ENCODE data around the gene MYO9A. TPM values are rescaled to one million over a fixed set of nuclear protein-coding genes. Genes with fewer than 3 reads are reported as not detected.
"Not testable (repeated sequence)": the region's sequence is repeated elsewhere in the genome, so short reads cannot be mapped to it uniquely, and the experiment has no call there.

MYO9A gene
- total RNA-seq, 1 experiment from 2014 or later = 41.6 TPM

- POLR2A ChIA-PET = no interaction called here
- Histone ChIP-seq H3K9me3 (ENCODE audit: control insufficient read depth, insufficient read depth, low read depth, low read length) (no peaks in the 10 kb centered on the region), H3K27ac (ENCODE audit: low read length) (no peak overlapping the region), H3K4me1 (ENCODE audit: control insufficient read depth, insufficient read depth, low read length) (peaks cover 6% of the 10 kb centered on the region; the same call in 1 of the 2 replicates), H3K36me3 (ENCODE audit: control insufficient read depth, insufficient read depth, low read length) (no peaks in the 10 kb centered on the region), H3K27me3 (ENCODE audit: control insufficient read depth, insufficient read depth, low read length) (no peaks in the 10 kb centered on the region), H3K4me3 (ENCODE audit: low read depth in 2 of 2, low read length in 2 of 2) (no peak overlapping the region)
- DNase-seq (ENCODE audit: low read depth, low spot score) (no peak), ATAC-seq (no peak)
- no peak for TF ChIP-seq REST (IDR thresholded peaks at IDR 0.05; ENCODE audit: insufficient read depth in 1 of 2, low read depth in 2 of 2, low read length in 1 of 2)
- TF ChIP-seq SIN3A (IDR thresholded peaks at IDR 0.05; ENCODE audit: borderline replicate concordance, insufficient read depth, low read depth, low read length) = no peak
- no peak for TF ChIP-seq CTCF (IDR thresholded peaks at IDR 0.05)
- no peak for TF ChIP-seq TCF7L2 (IDR thresholded peaks at IDR 0.05; ENCODE audit: low read depth, low read length)
- no peak for TF ChIP-seq POLR2AphosphoS5 (IDR thresholded peaks at IDR 0.05; ENCODE audit: low read depth, low read length)
- in situ Hi-C loops (cut with HindIII; ENCODE audit: low pct_unique_long_range_greater_than_20kb, low sequenced_read_pairs) = no loop called here
- CTCF ChIA-PET = no interaction called here
- intact Hi-C loops (cut with micrococcal nuclease; ENCODE audit: unreplicated experiment) = no loop called here
- no TSS peak for BruUV-seq (replicated peaks)
Observed at GRCh38 chr15:72106068-72106467, 11.9 kb downstream of the MYO9A start.

GRCh38 chr15:72105111-72105510, 12.8 kb downstream of the MYO9A start:
- ATAC-seq (no peak), DNase-seq (ENCODE audit: low read depth, low spot score) (no peak)
- H3K4me1 ChIP-seq (ENCODE audit: control insufficient read depth, insufficient read depth, low read length) = peaks cover 6% of the 10 kb centered on the region; the same call in 1 of the 2 replicates
- ChIA-PET POLR2A (interaction anchor here (0.7 kb wide), 1 partner anchor 352 kb away, joined by 4 read pairs; no protein-coding TSS in a partner anchor), CTCF (no interaction called here)
- no peak for TF ChIP-seq SIN3A (IDR thresholded peaks at IDR 0.05; ENCODE audit: borderline replicate concordance, insufficient read depth, low read depth, low read length)
- no peak for TF ChIP-seq CTCF (IDR thresholded peaks at IDR 0.05)
- no peak for TF ChIP-seq REST (IDR thresholded peaks at IDR 0.05; ENCODE audit: insufficient read depth in 1 of 2, low read depth in 2 of 2, low read length in 1 of 2)
- TF ChIP-seq POLR2AphosphoS5 (IDR thresholded peaks at IDR 0.05; ENCODE audit: low read depth, low read length) = no peak
- no peak for TF ChIP-seq TCF7L2 (IDR thresholded peaks at IDR 0.05; ENCODE audit: low read depth, low read length)
- intact Hi-C loops (cut with micrococcal nuclease; ENCODE audit: unreplicated experiment) (no loop called here), in situ Hi-C loops (cut with HindIII; ENCODE audit: low pct_unique_long_range_greater_than_20kb, low sequenced_read_pairs) (no loop called here)
- no TSS peak for BruUV-seq (replicated peaks)
- H3K9me3 ChIP-seq (ENCODE audit: control insufficient read depth, insufficient read depth, low read depth, low read length) = no peaks in the 10 kb centered on the region
- H3K27me3 ChIP-seq (ENCODE audit: control insufficient read depth, insufficient read depth, low read length) = no peaks in the 10 kb centered on the region
- H3K36me3 ChIP-seq (ENCODE audit: control insufficient read depth, insufficient read depth, low read length) = no peaks in the 10 kb centered on the region
- H3K4me3 ChIP-seq (ENCODE audit: low read depth in 2 of 2, low read length in 2 of 2) = no peak overlapping the region
- H3K27ac ChIP-seq (ENCODE audit: low read length) = no peak overlapping the region

GRCh38 chr15:72100551-72100950, 17.4 kb downstream of the MYO9A start:
- H3K4me1 ChIP-seq (ENCODE audit: control insufficient read depth, insufficient read depth, low read length); H3K9me3 ChIP-seq (ENCODE audit: control insufficient read depth, insufficient read depth, low read depth, low read length); in situ Hi-C loops (cut with HindIII; ENCODE audit: low pct_unique_long_range_greater_than_20kb, low sequenced_read_pairs); H3K36me3 ChIP-seq (ENCODE audit: control insufficient read depth, insufficient read depth, low read length); intact Hi-C loops (cut with micrococcal nuclease; ENCODE audit: unreplicated experiment); BruUV-seq (replicated peaks); ATAC-seq; H3K4me3 ChIP-seq (ENCODE audit: low read depth in 2 of 2, low read length in 2 of 2); DNase-seq (ENCODE audit: low read depth, low spot score); CTCF ChIA-PET; H3K27me3 ChIP-seq (ENCODE audit: control insufficient read depth, insufficient read depth, low read length); POLR2A ChIA-PET; H3K27ac ChIP-seq (ENCODE audit: low read length): not testable (repeated sequence)

Data from Panc1 (cell line).